HepG2 (cell line): Measurements from ENCODE around the gene C14orf93. TPM values are rescaled to one million over a fixed set of nuclear protein-coding genes. Genes with fewer than 3 reads are reported as not detected.

ENCODE experiments used
- CCDC6 ChIP-seq: sonication (generic); formaldehyde crosslinking; IDR thresholded peaks from 2 replicates; pipeline ENCODE4 v1.8.1; 2022; ENCODE audit warnings: mild to moderate bottlenecking, missing genetic modification reagents, moderate library complexity
- FOXJ3 ChIP-seq: sonication (generic); formaldehyde crosslinking; IDR thresholded peaks from 2 replicates; pipeline ENCODE4 v1.4.0; 2020; ENCODE audit warnings: missing genetic modification reagents, mild to moderate bottlenecking, borderline replicate concordance
- FOXP1 ChIP-seq, 2 experiments: fragments of 450-650 bp in 1 of 2; IDR thresholded peaks; 2 replicates each; pipeline ENCODE4 v1.6.1; 2017 to 2018; ENCODE audit warnings: antibody characterized with exemption in 1 of 2
- KLF9 ChIP-seq: IDR thresholded peaks from 2 replicates; pipeline ENCODE4 v1.6.1; 2016; ENCODE audit warnings: low read depth
- NAIF1 ChIP-seq: sonication (generic); formaldehyde crosslinking; IDR thresholded peaks from 2 replicates; pipeline ENCODE4 v1.5.0; 2020; ENCODE audit warnings: mild to moderate bottlenecking, missing genetic modification reagents, borderline replicate concordance
- NCOR1 ChIP-seq: fragments of 200-600 bp; sonication (generic); IDR thresholded peaks from 2 replicates; pipeline ENCODE4 v1.7.0; 2017; ENCODE audit warnings: antibody characterized with exemption, low read length, borderline replicate concordance
- SETDB1 ChIP-seq: sonication (generic); formaldehyde crosslinking; IDR thresholded peaks from 2 replicates; pipeline ENCODE4 v1.5.1; 2020; ENCODE audit warnings: missing genetic modification reagents, mild to moderate bottlenecking, borderline replicate concordance
- SIN3A ChIP-seq: IDR thresholded peaks from 2 replicates; pipeline ENCODE4 v1.6.1; 2011; ENCODE audit warnings: low read depth, mild to moderate bottlenecking, control low read depth, low read length, borderline replicate concordance
- SMARCE1 ChIP-seq: fragments of 450-650 bp; IDR thresholded peaks from 2 replicates; pipeline ENCODE4 v1.6.1; 2017; ENCODE audit warnings: borderline replicate concordance
- ZFP90 ChIP-seq: sonication (generic); formaldehyde crosslinking; IDR thresholded peaks from 2 replicates; pipeline ENCODE4 v1.8.0; 2022; ENCODE audit warnings: missing genetic modification reagents, mild to moderate bottlenecking, inconsistent platforms, borderline replicate concordance
- ZNF577 ChIP-seq: sonication (generic); formaldehyde crosslinking; IDR thresholded peaks from 2 replicates; pipeline ENCODE4 v1.4.0; 2020; ENCODE audit warnings: mild to moderate bottlenecking, low read depth, missing genetic modification reagents, borderline replicate concordance
- ZNF660 ChIP-seq: sonication (generic); formaldehyde crosslinking; IDR thresholded peaks from 2 replicates; pipeline ENCODE4 v1.5.1; 2020; ENCODE audit warnings: mild to moderate bottlenecking, low read depth, missing genetic modification reagents, borderline replicate concordance
- ZNF746 ChIP-seq: sonication (generic); formaldehyde crosslinking; IDR thresholded peaks from 2 replicates; pipeline ENCODE4 v1.8.0; 2022; ENCODE audit warnings: mild to moderate bottlenecking, missing genetic modification reagents
- ZNF768 ChIP-seq: sonication (generic); formaldehyde crosslinking; IDR thresholded peaks from 2 replicates; pipeline ENCODE4 v1.4.0; 2020; ENCODE audit warnings: missing genetic modification reagents
- polyA plus RNA-seq, 8 experiments: library from polyadenylated mRNA; depleted of rRNA in 3 of 8; stranded (reverse) in 7 of 8; unstranded in 1 of 8; fragments of >200 nt; fragmentation: Illumina TruSeq in 4 of 8; extraction: Trizol in 4 of 8; gene quantifications; 2 replicates each; pipeline versions ENCODE4 v1.2.1 to v1.2.3, GENCODE V29; 2011 to 2016; ENCODE audit warnings: low read depth in 4 of 8, missing spikeins in 1 of 8, mixed read lengths in 1 of 8; ENCODE audit not compliant: insufficient read depth in 1 of 8
- total RNA-seq, 5 experiments: library from RNA; depleted of rRNA; stranded (reverse); fragments of >200 nt; fragmentation: Illumina TruSeq; extraction: Trizol; gene quantifications; 2 replicates each; pipeline ENCODE4 v1.2.3, GENCODE V29; 2016; ENCODE audit warnings: low read depth in 1 of 5
- TF ChIP-seq, protein P1 (sequence below): sonication (generic); formaldehyde crosslinking; IDR thresholded peaks from 2 replicates; pipeline ENCODE4 v1.4.0; 2020; ENCODE audit warnings: mild to moderate bottlenecking, missing genetic modification reagents
- TF ChIP-seq, protein P2 (sequence below), 2 experiments: IDR thresholded peaks; 2 replicates each; pipeline ENCODE4 v1.6.1; 2011 to 2012; ENCODE audit warnings: low read length in 2 of 2, borderline replicate concordance in 1 of 2, low read depth in 1 of 2, mild to moderate bottlenecking in 1 of 2, moderate library complexity in 1 of 2
- TF ChIP-seq, protein P3 (sequence below): IDR thresholded peaks from 2 replicates; pipeline ENCODE4 v1.6.1; 2018; ENCODE audit warnings: missing genetic modification reagents

C14orf93 gene
- total and polyA plus RNA-seq, 2 of the 13 experiments (the other 11 are each of a cell fraction or from before 2014, with no cell fraction given) = 11.4 to 22.5 TPM

DNA sequence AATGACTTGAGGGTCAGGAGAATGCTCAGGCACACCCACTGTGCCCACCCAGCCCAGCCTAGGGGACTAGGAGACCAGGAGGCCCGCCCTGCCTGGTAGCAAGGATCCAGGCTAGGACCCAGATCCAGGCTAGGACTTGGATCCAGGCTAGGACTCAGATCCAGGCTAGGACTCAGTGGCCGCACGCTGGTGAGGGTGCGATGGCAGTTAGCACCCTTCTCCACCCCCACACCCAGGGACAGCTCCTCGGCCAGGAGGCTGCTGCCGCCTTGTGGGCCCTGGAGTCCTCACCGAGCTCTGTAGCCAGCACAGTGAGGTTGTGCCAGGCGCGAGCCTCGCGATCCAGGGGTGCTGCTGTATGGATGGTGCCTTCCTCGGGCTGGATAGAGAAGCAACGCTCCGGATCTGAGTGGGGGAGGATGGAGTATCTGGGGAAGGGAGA is 42.3 kb upstream of the C14orf93 start (continued):
- TF ChIP-seq, protein P1, sequence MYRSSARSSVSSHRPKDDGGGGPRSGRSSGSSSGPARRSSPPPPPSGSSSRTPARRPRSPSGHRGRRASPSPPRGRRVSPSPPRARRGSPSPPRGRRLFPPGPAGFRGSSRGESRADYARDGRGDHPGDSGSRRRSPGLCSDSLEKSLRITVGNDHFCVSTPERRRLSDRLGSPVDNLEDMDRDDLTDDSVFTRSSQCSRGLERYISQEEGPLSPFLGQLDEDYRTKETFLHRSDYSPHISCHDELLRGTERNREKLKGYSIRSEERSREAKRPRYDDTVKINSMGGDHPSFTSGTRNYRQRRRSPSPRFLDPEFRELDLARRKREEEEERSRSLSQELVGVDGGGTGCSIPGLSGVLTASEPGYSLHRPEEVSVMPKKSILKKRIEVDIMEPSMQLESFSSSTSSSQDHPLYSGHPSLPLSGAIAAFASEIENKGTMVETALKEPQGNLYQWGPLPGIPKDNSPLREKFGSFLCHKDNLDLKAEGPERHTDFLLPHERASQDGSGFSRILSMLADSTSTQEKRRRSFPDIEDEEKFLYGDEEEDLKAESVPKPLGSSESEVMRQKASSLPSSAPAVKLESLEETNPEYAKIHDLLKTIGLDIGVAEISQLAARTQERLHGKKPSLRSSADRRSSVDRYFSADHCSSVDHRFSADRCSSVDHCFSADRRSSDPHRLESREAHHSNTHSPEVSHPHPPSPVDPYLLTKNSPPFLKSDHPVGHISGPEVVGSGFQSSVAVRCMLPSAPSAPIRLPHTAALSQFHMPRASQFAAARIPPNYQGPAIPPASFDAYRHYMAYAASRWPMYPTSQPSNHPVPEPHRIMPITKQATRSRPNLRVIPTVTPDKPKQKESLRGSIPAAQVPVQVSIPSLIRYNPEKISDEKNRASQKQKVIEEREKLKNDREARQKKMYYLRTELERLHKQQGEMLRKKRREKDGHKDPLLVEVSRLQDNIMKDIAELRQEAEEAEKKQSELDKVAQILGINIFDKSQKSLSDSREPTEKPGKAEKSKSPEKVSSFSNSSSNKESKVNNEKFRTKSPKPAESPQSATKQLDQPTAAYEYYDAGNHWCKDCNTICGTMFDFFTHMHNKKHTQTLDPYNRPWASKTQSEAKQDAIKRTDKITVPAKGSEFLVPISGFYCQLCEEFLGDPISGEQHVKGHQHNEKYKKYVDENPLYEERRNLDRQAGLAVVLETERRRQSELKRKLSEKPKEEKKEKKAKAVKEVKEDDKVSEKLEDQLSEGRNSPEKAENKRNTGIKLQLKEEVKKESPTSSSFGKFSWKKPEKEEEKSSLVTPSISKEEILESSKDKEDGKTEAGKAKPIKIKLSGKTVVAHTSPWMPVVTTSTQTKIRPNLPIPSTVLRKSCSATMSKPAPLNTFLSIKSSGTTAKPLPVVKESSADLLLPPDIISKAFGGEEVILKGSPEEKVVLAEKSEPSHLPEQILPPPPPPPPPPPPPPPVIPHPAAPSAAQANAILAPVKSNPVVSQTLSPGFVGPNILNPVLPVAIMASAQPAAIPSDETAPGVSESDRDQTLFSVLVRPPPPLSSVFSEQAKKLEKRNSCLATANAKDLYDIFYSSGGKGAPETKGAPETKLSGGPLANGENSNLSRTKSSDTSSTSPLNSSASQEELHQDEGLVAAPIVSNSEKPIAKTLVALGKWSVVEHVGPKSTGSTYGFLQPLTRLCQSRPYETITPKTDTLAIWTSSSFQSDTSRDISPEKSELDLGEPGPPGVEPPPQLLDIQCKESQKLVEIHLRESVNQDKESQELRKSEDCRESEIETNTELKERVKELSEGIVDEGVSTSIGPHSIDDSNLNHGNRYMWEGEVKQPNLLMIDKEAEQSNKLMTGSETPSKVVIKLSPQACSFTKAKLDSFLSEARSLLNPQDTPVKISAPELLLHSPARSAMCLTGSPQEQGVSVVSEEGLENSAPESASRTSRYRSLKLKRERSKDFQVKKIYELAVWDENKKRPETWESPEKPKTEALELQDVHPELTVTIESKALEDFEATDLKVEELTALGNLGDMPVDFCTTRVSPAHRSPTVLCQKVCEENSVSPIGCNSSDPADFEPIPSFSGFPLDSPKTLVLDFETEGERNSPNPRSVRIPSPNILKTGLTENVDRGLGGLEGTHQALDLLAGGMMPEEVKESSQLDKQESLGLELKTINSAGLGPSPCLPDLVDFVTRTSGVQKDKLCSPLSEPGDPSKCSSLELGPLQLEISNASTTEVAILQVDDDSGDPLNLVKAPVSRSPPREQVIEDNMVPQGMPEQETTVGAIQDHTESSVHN (CRISPR knock-in tag) = no peak
- TF ChIP-seq ZNF577 (CRISPR knock-in tag) = no peak
- no peak for TF ChIP-seq NAIF1 (CRISPR knock-in tag)
- TF ChIP-seq FOXP1 (IDR thresholded peaks at IDR 0.05) = no peak
- no peak for TF ChIP-seq FOXP1 (CRISPR knock-in tag; IDR thresholded peaks at IDR 0.05)
- TF ChIP-seq SIN3A = no peak
- no peak for TF ChIP-seq ZNF660 (CRISPR knock-in tag)
- TF ChIP-seq NCOR1 = no peak
- TF ChIP-seq ZNF746 (CRISPR knock-in tag) = no peak
- no peak for TF ChIP-seq SMARCE1
- no peak for TF ChIP-seq CCDC6 (CRISPR knock-in tag)
- TF ChIP-seq ZFP90 (CRISPR knock-in tag) = peak; percentile 93
- TF ChIP-seq FOXJ3 (CRISPR knock-in tag) = no peak
- no peak for TF ChIP-seq KLF9 (CRISPR knock-in tag)
- TF ChIP-seq, protein P2, sequence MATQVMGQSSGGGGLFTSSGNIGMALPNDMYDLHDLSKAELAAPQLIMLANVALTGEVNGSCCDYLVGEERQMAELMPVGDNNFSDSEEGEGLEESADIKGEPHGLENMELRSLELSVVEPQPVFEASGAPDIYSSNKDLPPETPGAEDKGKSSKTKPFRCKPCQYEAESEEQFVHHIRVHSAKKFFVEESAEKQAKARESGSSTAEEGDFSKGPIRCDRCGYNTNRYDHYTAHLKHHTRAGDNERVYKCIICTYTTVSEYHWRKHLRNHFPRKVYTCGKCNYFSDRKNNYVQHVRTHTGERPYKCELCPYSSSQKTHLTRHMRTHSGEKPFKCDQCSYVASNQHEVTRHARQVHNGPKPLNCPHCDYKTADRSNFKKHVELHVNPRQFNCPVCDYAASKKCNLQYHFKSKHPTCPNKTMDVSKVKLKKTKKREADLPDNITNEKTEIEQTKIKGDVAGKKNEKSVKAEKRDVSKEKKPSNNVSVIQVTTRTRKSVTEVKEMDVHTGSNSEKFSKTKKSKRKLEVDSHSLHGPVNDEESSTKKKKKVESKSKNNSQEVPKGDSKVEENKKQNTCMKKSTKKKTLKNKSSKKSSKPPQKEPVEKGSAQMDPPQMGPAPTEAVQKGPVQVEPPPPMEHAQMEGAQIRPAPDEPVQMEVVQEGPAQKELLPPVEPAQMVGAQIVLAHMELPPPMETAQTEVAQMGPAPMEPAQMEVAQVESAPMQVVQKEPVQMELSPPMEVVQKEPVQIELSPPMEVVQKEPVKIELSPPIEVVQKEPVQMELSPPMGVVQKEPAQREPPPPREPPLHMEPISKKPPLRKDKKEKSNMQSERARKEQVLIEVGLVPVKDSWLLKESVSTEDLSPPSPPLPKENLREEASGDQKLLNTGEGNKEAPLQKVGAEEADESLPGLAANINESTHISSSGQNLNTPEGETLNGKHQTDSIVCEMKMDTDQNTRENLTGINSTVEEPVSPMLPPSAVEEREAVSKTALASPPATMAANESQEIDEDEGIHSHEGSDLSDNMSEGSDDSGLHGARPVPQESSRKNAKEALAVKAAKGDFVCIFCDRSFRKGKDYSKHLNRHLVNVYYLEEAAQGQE (IDR thresholded peaks at IDR 0.05; ENCODE audit: borderline replicate concordance in 1 of 2, low read depth in 1 of 2, low read length in 2 of 2) = no peak
- no peak for TF ChIP-seq SETDB1
- TF ChIP-seq ZNF768 = peak; percentile 63; the same call in 1 of the 2 replicates
- TF ChIP-seq, protein P3, sequence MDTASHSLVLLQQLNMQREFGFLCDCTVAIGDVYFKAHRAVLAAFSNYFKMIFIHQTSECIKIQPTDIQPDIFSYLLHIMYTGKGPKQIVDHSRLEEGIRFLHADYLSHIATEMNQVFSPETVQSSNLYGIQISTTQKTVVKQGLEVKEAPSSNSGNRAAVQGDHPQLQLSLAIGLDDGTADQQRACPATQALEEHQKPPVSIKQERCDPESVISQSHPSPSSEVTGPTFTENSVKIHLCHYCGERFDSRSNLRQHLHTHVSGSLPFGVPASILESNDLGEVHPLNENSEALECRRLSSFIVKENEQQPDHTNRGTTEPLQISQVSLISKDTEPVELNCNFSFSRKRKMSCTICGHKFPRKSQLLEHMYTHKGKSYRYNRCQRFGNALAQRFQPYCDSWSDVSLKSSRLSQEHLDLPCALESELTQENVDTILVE (CRISPR knock-in tag) = no peak
